ENCODE measurements around the gene SP2.

Gene SP2

DNA sequence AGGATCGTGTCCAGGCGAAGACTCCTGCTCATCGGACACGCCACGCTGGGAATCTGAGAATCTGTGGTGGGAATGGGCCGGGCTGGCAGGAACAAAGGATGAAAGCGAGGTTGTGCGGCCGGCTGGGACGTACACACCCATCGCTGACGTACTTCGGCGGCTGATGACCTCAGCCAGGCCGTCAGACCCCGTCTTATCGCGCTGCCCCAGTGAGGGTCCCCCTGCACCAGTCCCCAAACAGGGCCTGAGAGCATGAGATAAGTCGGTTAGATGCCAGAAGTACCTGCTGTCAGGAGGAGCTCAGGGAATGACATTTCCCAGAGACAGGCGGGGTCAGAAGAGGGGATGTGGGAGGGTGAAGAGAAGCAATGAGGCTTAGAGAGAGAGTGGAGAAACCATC is 29.1 kb upstream of the SP2 start:
- Histone ChIP-seq H3K4me3 (ENCODE audit: low read depth in 1 of 2, low read length in 1 of 2) (no peak overlapping the region), H3K36me3 (no peaks in the 10 kb centered on the region), H3K4me1 (ENCODE audit: control insufficient read depth in 1 of 2, insufficient read depth in 1 of 2, low read depth in 1 of 2, low read length in 1 of 2) (no peaks in the 10 kb centered on the region), H3K9me3 (no peaks in the 10 kb centered on the region), H3K27ac (no peak overlapping the region), H3K27me3 (peaks cover 73% of the 10 kb centered on the region)
- TF ChIP-seq, protein P1, sequence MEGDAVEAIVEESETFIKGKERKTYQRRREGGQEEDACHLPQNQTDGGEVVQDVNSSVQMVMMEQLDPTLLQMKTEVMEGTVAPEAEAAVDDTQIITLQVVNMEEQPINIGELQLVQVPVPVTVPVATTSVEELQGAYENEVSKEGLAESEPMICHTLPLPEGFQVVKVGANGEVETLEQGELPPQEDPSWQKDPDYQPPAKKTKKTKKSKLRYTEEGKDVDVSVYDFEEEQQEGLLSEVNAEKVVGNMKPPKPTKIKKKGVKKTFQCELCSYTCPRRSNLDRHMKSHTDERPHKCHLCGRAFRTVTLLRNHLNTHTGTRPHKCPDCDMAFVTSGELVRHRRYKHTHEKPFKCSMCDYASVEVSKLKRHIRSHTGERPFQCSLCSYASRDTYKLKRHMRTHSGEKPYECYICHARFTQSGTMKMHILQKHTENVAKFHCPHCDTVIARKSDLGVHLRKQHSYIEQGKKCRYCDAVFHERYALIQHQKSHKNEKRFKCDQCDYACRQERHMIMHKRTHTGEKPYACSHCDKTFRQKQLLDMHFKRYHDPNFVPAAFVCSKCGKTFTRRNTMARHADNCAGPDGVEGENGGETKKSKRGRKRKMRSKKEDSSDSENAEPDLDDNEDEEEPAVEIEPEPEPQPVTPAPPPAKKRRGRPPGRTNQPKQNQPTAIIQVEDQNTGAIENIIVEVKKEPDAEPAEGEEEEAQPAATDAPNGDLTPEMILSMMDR (IDR thresholded peaks at IDR 0.05) = no peak

DNA sequence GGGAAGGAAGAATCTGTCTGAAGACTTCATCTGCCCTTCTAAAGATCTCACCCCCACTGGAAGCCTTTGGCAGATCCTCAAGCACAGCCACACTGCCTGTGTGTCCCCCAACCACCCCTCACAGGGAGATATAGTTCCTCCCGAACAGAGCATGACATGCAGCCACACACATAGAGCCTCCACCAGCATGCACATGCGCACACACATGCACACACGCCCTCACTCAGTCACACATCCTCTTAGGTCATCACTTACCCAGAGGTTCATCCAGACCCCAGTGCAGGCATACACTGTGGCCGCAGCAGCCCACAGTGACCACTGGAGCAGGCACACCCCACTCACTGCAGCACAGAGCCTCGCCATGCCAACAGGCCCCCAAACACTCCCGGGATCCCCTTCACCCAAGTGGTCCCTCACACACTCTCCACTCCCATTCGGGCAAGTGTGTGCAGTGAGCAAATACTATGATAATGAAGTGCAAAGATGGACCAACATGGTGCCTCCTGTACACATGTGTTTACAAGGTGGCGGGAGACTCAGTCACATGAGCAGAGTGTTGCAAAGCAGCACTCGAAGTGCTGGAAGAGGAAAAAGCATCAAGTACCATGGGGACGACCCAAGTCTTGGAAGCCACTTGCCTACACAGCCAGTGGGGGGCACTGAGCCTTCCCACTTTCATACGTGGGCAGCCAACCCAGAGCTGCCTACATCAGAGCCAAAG is 28.1 kb upstream of the SP2 start:
- no peaks in the 10 kb centered on the region for H3K9me3 ChIP-seq
- H3K4me3 ChIP-seq (ENCODE audit: low read depth in 1 of 2, low read length in 1 of 2) = no peak overlapping the region
- H3K36me3 ChIP-seq = no peaks in the 10 kb centered on the region
- TF ChIP-seq, protein P1 (IDR thresholded peaks at IDR 0.05) = no peak
- no peaks in the 10 kb centered on the region for H3K4me1 ChIP-seq (ENCODE audit: control insufficient read depth in 1 of 2, insufficient read depth in 1 of 2, low read depth in 1 of 2, low read length in 1 of 2)
- H3K27me3 ChIP-seq = peaks cover 83% of the 10 kb centered on the region
- H3K27ac ChIP-seq = no peak overlapping the region

DNA sequence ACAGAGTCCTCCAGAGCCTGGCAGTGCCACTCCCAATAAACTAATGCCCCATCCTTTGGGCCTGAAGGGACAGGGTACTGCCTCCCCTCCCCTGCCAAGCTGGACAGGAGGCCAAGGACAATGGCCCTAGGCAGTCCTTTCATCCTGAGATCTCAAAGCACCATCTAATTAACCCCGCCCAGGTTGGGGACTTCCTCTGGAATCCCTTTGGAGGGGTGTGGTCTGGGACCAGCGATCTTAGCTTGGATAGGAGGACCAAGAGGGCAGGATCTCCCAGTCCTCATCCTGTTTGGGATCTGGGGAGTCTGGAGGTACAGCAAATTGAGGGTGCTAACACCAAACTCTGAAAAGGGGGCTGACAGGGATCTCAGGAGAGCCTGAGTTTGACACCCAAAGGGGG is 26.9 kb upstream of the SP2 start:
- peaks cover 88% of the 10 kb centered on the region for H3K27me3 ChIP-seq

DNA sequence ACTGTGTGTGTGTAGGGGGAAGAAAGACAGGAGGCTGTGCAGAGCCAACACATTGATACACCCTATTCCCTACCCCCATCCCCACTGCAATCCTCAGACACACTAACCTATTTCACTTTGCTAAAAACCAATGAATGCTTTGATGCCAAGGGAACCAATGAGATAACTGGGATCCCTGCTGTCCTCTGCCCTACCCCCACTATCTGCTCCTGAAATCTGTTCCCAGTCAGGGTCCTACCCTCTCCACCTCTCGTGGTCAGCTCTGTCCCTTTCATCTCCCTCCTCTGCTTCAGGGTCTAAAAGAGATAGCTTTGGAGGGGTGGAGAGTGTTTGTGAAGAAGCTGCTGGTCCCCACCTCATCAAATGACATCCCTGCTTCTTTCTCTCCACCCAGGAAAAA is 26.0 kb upstream of the SP2 start:
- Histone ChIP-seq H3K4me3 (ENCODE audit: low read depth in 1 of 2, low read length in 1 of 2) (no peak overlapping the region), H3K27ac (no peak overlapping the region), H3K4me1 (ENCODE audit: control insufficient read depth in 1 of 2, insufficient read depth in 1 of 2, low read depth in 1 of 2, low read length in 1 of 2) (no peaks in the 10 kb centered on the region), H3K9me3 (no peaks in the 10 kb centered on the region), H3K27me3 (peaks cover 87% of the 10 kb centered on the region), H3K36me3 (no peaks in the 10 kb centered on the region)
- TF ChIP-seq, protein P1 (IDR thresholded peaks at IDR 0.05) = no peak

More for the DNA sequence above, 26.9 kb upstream of the SP2 start:
- TF ChIP-seq, protein P1 (IDR thresholded peaks at IDR 0.05) = no peak
- Histone ChIP-seq H3K36me3 (no peaks in the 10 kb centered on the region), H3K4me1 (ENCODE audit: control insufficient read depth in 1 of 2, insufficient read depth in 1 of 2, low read depth in 1 of 2, low read length in 1 of 2) (no peaks in the 10 kb centered on the region), H3K27ac (no peak overlapping the region), H3K9me3 (no peaks in the 10 kb centered on the region), H3K4me3 (ENCODE audit: low read depth in 1 of 2, low read length in 1 of 2) (no peak overlapping the region)

DNA sequence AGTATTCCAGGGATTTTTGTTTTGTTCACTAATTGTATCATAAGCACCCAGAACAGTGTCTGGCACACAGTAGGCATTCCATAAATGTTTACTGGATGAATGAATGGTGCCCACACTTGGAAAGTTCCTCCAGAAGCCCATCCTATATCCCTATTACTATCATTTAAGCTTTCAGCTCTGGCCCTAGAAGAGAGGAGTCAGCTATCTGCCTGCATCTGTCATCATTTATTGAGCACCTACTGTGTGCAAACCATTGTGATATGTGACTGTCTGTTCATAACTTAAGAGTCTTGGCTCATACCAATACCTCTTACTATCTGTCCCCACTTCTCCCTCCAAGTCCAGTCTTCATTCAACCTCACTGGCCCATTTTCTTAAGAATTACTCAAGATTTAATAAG is 25.0 kb upstream of the SP2 start:
- H3K4me1 ChIP-seq (ENCODE audit: control insufficient read depth in 1 of 2, insufficient read depth in 1 of 2, low read depth in 1 of 2, low read length in 1 of 2) = no peaks in the 10 kb centered on the region
- no peak overlapping the region for H3K27ac ChIP-seq
- TF ChIP-seq, protein P1 (IDR thresholded peaks at IDR 0.05) = no peak
- H3K27me3 ChIP-seq = peaks cover 87% of the 10 kb centered on the region
- no peaks in the 10 kb centered on the region for H3K36me3 ChIP-seq
- no peak overlapping the region for H3K4me3 ChIP-seq (ENCODE audit: low read depth in 1 of 2, low read length in 1 of 2)
- no peaks in the 10 kb centered on the region for H3K9me3 ChIP-seq

All from neutrophil (primary cell).